Stimulated activated effector memory CD8-positive, alpha-beta T cell treated with anti-CD3 and anti-CD28 coated beads, Interleukin-12 subunit alpha, Interleukin-12 subunit beta, amount 100 ng/mL, for 72 hours (primary cell): ENCODE measurements around the gene TECPR2.
"Not testable (repeated sequence)": the region's sequence is repeated elsewhere in the genome, so short reads cannot be mapped to it uniquely, and the experiment has no call there.

Experiments
- ATAC-seq: fragments of 150-1000 bp; cut with Tn5 transposase; 2 replicates; pipeline ENCODE4 v1.10.0; 2021
- DNase-seq, 2 donors: peaks; one replicate each; pipeline ENCODE4 v3.0.0; 2021 to 2022; ENCODE audit warnings: low spot score in 2 of 2
- H3K27ac Mint-ChIP-seq: one replicate; pipeline ENCODE4 v1.8.0; 2022; ENCODE audit warnings: mild to moderate bottlenecking, mixed read lengths
- H3K36me3 Mint-ChIP-seq: one replicate; pipeline ENCODE4 v1.8.0; 2022; ENCODE audit warnings: mild to moderate bottlenecking, mixed read lengths
- H3K4me1 Mint-ChIP-seq: one replicate; pipeline ENCODE4 v1.8.0; 2022; ENCODE audit warnings: mixed read lengths
- H3K4me3 Mint-ChIP-seq: one replicate; pipeline ENCODE4 v1.8.0; 2022; ENCODE audit warnings: mild to moderate bottlenecking, mixed read lengths
- H3K9me3 Mint-ChIP-seq: one replicate; pipeline ENCODE4 v1.8.0; 2022; ENCODE audit warnings: mixed read lengths

Gene TECPR2

DNA sequence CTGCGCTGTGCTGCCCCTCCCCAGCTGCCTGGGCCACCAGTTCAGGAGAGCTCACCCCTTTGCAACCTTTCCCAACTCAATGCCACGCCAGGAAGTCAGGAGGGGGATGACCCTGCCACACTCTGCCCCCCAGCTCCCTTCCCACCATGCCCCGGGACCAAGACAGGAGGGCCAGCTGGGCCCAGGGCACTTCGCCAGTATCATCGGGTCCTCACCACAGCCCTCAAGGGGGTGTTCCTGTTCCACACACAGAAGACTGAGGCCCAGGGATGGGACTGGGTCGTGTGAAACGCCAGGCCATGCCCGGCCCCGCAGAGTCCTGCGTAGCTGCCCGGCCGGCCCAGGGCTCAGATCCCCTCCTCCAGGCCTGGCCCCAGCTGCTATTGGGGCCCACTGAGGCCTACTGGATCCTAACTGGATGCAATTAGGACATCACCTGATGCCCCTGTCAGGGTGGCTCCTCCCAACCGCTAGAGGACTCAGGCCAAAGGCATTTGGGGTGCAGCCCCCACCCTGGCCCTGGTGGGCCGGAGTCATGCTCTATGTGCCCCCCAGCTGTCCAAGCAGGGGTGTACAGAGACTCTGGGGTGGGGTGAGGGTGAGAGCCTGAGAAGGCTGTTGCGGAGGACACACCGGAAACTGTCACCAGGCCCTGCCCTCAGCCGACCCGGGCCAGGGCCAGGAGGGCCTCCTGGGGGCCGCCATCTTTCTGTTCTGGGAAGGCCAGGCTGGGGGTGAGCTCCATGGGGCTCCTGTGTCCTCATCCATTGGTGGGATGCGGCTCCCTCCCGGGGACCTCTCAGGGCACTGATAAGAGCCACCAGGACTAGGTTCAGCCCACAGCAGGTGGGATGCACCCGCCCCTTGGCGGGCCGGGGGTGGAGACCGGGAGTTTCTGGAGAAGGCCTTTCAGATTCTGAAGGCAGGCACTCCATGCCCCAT lies 176.1 kb downstream of the TECPR2 start:
- no peak for ATAC-seq
- H3K27ac Mint-ChIP-seq = no peak overlapping the region

DNA sequence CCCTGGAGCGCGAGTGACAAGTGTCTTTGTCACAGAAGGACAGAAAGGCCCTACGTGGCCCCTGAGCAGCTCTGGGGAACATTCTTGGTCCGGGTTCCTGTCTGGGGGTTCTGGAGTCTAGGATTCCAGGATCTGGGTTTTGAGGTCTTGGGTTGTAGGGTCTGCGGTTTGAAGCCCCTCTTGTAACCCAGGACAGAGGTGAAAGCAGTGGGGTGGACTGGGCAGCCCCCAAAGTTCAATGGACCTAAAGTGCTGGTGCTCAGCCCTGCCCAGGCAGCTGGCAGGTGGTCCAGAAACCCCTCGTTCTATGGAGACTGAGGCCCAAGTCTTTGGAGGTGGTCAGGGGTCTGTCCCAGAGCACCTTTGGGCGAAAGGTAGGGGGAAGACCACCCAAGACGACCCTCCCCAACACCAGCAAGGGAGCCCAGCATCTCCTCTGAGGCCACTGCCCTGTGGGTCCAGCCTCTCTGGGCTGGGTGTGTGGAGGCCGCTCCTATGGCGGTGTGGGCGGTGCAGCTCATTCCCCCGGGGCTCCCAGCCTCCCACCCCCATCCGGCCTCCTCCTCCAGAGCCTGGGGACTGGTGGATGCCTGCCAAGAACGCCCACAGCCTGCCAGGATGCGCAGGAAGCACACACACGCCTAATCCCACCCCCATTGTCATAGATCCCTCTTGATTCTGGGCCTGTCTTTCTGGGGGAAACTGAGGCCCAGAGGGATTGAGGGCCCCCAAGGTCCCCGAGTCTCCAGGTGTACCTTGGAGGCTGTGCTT lies 177.0 kb downstream of the TECPR2 start:
- no peaks in the 10 kb centered on the region for H3K4me1 Mint-ChIP-seq
- ATAC-seq (no peak), DNase-seq (no peak)
- no peak overlapping the region for H3K27ac Mint-ChIP-seq
- no peaks in the 10 kb centered on the region for H3K36me3 Mint-ChIP-seq
- H3K9me3 Mint-ChIP-seq = no peaks in the 10 kb centered on the region
- H3K4me3 Mint-ChIP-seq = no peak overlapping the region

More for the DNA sequence above, 176.1 kb downstream of the TECPR2 start:
- no peaks in the 10 kb centered on the region for H3K9me3 Mint-ChIP-seq
- no peaks in the 10 kb centered on the region for H3K4me1 Mint-ChIP-seq
- no peak overlapping the region for H3K4me3 Mint-ChIP-seq
- DNase-seq = no peak
- no peaks in the 10 kb centered on the region for H3K36me3 Mint-ChIP-seq

DNA sequence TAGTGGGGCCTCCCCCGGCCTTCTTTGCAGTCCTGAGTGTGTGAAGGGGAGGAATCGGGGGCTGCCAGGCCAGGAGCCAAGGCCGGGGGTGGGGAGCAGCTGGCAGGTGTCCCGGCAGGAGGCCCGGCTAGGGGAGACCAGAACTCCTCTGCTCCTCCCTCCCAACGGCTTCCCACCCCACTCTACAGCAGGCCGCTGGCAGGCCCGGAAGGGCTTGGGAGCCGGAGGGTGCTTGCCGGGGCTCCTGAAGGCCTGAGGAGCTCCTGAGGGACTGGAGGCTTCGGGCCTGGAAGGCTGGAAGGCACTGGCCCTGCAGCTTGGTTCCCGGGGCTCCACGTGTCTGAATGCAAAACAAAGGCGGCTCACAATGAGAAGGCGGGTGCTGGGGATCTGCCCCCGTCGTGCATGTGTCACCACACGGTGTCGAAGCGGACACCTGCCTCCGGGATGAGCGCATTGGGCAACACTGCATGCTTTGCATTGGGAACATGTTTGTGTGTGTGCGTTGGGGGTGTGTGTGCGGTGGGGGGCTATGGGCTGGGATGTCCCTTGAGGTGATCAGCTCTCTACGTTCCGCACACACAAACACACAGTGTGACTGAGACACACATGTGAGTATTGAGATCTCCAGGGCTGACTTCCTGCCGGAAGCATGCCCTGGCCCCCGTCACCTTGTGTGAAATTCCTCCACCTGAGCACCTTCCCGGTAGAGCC lies 177.7 kb downstream of the TECPR2 start:
- Mint-ChIP-seq H3K27ac (no peak overlapping the region), H3K4me1 (peaks cover 5% of the 10 kb centered on the region), H3K4me3 (no peak overlapping the region), H3K9me3 (no peaks in the 10 kb centered on the region), H3K36me3 (no peaks in the 10 kb centered on the region)
- DNase-seq = no peak
- ATAC-seq = no peak

DNA sequence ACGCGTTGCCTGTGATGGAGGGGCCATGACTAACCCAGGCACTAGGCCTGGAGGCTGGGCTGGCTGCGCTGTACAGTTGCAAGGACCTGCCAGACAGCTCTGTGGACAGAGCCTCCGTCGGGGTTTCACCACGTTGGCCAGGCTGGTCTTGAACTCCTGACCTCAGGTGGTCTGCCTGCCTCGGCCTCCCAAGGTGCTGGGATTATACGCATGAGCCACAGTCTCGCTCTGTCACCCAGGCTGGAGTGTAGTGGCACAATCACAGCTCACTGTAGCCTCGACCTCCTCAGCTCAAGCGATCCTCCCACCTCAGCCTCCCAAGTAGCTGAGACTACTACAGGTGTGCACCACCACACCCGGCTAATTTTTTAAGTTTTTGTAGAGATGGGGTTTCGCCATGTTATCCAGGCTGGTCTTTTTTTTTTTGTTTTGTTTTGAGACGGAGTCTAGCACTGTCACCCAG lies 178.3 kb downstream of the TECPR2 start:
- not testable (repeated sequence) for H3K36me3 Mint-ChIP-seq, H3K9me3 Mint-ChIP-seq, ATAC-seq, H3K4me3 Mint-ChIP-seq, DNase-seq, H3K4me1 Mint-ChIP-seq, H3K27ac Mint-ChIP-seq

DNA sequence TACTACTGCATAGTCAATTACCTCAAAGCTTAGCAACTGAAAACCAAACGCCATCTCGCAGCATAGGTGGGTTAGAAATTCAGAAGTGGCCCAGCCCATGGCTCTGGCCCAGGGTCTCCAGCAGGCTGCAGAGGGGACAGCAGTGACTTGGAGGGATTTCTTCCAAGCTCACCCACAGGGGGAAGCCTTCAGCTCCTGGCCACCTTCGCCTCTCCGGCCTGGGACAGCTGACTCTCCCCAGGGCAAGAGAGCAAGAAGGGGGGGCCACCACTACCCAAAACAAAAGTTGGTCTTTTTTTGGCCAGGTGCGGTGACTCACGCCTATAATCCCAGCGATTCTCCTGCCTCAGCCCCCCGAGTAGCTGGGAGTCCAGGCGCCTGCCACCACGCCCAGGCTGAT lies 179.0 kb downstream of the TECPR2 start:
- Mint-ChIP-seq H3K27ac (no peak overlapping the region), H3K9me3 (no peaks in the 10 kb centered on the region), H3K4me1 (peaks cover 5% of the 10 kb centered on the region), H3K36me3 (no peaks in the 10 kb centered on the region), H3K4me3 (no peak overlapping the region)
- DNase-seq (no peak), ATAC-seq (no peak)

DNA sequence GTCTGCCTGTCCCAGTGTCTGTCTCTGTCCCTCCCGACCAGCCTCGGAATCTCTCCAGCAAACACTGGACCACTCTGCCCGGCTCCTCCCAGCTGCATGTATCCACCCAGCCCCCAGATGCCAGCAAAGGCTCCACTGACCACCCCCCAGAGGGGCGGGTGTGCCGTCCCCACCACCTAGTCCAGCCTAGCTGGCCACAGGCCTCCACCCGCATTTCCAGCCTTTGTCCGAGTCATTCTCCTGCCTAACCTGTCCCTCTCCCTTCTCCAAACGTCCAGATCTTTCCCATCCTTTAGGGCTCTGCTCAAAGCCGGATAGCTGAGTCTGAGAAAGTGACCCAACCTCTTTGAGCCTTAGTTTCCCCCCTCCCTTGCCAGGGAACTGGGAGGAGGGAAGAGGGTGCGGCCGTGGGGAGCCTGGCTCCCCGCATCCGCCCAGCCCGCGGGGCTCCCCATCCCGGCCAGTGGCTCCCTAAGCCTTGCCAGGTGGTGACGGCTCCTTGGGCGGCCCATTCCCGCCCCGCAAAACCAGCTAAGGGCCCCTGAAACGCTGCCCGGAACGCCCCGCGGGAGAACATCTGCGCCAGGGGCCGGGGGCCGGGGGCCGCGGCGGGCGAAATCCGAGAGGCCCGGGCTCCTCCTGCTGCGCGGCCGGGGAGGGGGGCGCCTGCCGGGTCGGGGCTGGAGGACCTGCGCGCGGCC lies 181.5 kb downstream of the TECPR2 start:
- Mint-ChIP-seq H3K4me1 (peaks cover 5% of the 10 kb centered on the region), H3K9me3 (no peaks in the 10 kb centered on the region), H3K27ac (no peak overlapping the region), H3K36me3 (no peaks in the 10 kb centered on the region), H3K4me3 (peak overlapping the region; percentile 20)
- ATAC-seq (no peak), DNase-seq (no peak)

DNA sequence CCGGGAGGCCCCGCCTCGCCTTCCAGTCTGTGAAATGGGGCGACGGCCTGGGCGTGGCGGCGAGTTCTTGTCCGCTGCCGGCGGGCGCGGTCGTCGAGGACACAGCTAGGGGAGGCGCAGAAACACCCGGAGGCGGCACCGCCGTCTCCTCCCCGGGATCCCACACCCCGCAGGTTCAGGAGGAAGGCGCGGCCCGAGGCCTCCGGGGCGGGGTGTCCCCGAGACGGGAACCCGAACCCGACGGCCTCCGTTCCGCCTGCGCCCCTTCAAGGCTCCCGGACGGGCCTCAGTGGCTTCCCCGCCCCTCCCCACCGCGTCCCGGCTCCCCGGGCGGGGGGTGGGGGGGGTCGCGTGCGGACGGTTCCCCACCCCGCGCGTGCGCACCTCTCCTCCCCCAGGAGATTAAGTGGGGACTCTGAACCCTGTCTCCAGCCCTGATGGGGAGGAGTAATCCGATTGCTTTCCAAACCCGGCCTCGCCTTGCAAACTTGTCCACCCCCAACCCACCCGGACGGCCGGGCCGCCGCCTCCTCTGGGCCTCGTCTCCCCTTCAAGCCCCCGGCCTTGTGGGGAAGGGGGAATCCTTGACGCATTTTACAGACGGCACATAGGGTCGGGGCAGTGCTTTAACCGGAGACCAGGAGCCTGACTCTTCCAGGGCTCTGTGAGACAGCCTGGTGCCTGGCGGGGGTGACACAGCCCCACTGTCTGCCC lies 182.2 kb downstream of the TECPR2 start:
- no peaks in the 10 kb centered on the region for H3K36me3 Mint-ChIP-seq
- H3K9me3 Mint-ChIP-seq = no peaks in the 10 kb centered on the region
- H3K27ac Mint-ChIP-seq = no peak overlapping the region
- ATAC-seq (peak; percentile 67), DNase-seq (no peak)
- H3K4me1 Mint-ChIP-seq = peaks cover 5% of the 10 kb centered on the region
- peak overlapping the region; percentile 63 for H3K4me3 Mint-ChIP-seq

DNA sequence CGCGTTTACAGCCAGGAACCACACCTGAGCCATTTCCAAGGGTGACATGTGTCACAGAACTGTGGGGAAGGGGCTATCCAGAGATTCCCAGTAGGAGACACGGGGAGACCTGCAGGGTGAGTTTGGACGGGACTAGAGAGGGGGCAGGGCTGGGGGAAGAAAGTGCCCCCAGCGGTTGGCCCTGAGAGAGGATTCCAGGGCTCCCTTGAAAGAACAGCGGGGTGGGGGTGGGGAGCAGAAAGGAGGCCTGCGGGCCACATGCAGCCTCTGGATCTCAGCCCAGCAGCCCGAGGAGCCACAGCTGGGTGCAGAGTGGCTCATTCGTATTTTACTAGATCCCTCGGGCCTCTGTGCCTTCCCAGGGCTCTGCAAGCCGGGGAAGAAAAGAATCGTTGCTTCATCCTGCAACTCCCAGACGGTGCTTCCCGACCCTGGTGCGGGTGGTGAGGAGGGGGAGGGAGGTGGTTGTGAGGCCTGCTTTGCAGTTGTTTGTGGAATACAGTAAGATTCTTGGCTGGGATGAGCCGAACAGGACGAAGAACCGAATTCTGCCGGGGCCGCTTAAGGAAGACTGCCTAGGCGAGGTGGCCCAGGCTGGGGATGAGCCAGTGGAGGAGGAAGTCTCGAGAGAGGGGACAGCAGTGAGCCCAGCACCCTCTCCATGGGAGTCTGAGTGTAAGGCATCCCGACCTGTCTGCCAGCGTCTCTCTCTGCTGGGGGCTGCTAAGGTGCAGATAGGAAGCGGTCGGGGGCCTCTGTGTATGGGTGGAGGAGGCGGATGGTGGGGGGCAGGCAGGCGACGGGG lies 182.9 kb downstream of the TECPR2 start:
- ATAC-seq (no peak), DNase-seq (no peak)
- H3K27ac Mint-ChIP-seq = no peak overlapping the region
- peak overlapping the region; percentile 63 for H3K4me3 Mint-ChIP-seq
- H3K9me3 Mint-ChIP-seq = no peaks in the 10 kb centered on the region
- H3K36me3 Mint-ChIP-seq = no peaks in the 10 kb centered on the region
- H3K4me1 Mint-ChIP-seq = peaks cover 5% of the 10 kb centered on the region

DNA sequence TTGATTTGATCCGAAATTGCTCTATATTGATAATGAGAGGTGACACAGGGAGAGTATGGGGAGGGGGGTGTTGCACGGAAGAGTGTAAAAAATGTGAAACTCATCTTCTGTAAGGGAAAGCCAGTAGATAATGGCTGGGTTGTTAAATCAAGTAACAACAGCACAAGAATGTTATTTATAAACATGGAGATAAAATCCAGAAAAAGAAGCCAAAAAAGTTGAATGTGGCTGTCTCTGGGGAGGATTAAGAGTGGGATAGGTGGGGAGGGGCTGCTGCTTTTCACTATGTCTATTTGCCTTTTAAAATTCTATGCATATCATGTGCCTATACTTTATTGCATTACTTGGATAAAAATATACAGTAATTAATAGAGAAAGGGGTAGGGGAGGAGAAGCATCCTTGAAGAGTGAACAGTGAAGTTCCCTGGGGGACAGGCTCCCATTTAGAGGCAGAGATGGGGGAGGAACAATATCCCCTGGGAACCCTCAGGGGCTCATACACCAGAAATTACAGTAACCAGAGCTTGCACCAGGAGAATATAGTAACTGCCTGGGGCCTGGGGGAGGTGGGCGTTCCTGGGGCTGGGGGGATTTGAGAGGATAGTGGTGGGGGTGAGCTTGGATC lies 186.0 kb downstream of the TECPR2 start:
- Mint-ChIP-seq H3K4me1 (peaks cover 5% of the 10 kb centered on the region), H3K36me3 (no peaks in the 10 kb centered on the region), H3K4me3 (no peak overlapping the region), H3K27ac (no peak overlapping the region), H3K9me3 (no peaks in the 10 kb centered on the region)
- DNase-seq = no peak
- no peak for ATAC-seq

DNA sequence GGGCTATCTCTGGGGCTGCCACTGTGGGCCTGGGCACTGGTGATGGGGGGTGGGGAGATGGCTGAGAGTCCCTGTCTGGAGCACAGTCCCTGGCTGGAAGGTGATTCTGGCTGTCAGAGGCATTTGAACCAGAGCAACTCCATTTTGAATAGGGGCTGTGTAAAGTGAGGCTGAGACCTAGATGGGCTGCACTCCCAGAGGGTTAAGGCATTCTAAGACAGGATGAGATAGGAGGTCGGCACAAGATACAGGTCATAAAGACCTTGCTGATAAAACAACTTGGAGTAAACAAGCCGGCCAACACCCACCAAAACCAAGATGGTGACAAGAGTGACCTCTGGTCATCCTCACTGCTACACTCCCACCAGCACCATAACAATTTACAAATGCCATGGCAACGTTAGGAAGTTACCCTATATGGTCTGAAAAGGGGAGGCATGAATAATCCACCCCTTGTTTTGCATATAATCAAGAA lies 188.2 kb downstream of the TECPR2 start:
- not testable (repeated sequence) for ATAC-seq, H3K9me3 Mint-ChIP-seq, H3K4me3 Mint-ChIP-seq, H3K4me1 Mint-ChIP-seq, DNase-seq, H3K27ac Mint-ChIP-seq, H3K36me3 Mint-ChIP-seq
